Neural cell (in vitro differentiated cells): ENCODE results near the gene BLOC1S1. TPM values are rescaled to one million over a fixed set of nuclear protein-coding genes. Genes with fewer than 3 reads are reported as not detected.

Source experiments
- H2AFZ ChIP-seq: fragments of 200-600, 300-800 bp; sonication (generic), shearing (Covaris generic); 2 replicates; pipeline ENCODE4 v1.6.0; 2014; ENCODE audit warnings: low read depth, mild to moderate bottlenecking, antibody characterized with exemption, low read length, moderate library complexity
- H3F3A ChIP-seq: fragments of 200-600 bp; shearing (Covaris generic); 2 replicates; pipeline ENCODE4 v1.6.1; 2016; ENCODE audit warnings: mild to moderate bottlenecking, moderate library complexity, mixed read lengths, antibody characterized with exemption, low read length; ENCODE audit not compliant: insufficient read depth, poor library complexity, severe bottlenecking
- H3K27ac ChIP-seq: fragments of 200-600, 300-800 bp; sonication (generic), shearing (Covaris generic); 2 replicates; pipeline ENCODE4 v1.5.1; 2014; ENCODE audit warnings: mild to moderate bottlenecking, low read length, moderate library complexity
- H3K27me3 ChIP-seq: fragments of 300-800, 200-600 bp; sonication (generic), shearing (Covaris generic); 2 replicates; pipeline ENCODE4 v1.6.0; 2014; ENCODE audit warnings: mild to moderate bottlenecking, low read depth, low read length, moderate library complexity; ENCODE audit not compliant: insufficient read depth
- H3K36me3 ChIP-seq: fragments of 300-800, 200-600 bp; sonication (generic), shearing (Covaris generic); 2 replicates; pipeline ENCODE4 v1.5.1; 2014; ENCODE audit warnings: mild to moderate bottlenecking, antibody characterized with exemption, low read length, moderate library complexity; ENCODE audit not compliant: insufficient read depth
- H3K4me2 ChIP-seq: fragments of 300-800, 200-600 bp; sonication (generic), shearing (Covaris generic); 2 replicates; pipeline ENCODE4 v1.6.0; 2014; ENCODE audit warnings: mild to moderate bottlenecking, low read length
- H3K4me3 ChIP-seq: fragments of 300-800, 200-600 bp; sonication (generic), shearing (Covaris generic); 2 replicates; pipeline ENCODE4 v1.5.1; 2014; ENCODE audit warnings: mild to moderate bottlenecking, low read length, moderate library complexity
- H3K79me2 ChIP-seq: fragments of 200-600 bp; shearing (Covaris generic); replicated peaks from 2 replicates; pipeline ENCODE4 v1.6.0; 2014; ENCODE audit warnings: mild to moderate bottlenecking, low read length, moderate library complexity; ENCODE audit not compliant: insufficient read depth
- H3K9ac ChIP-seq: fragments of 300-800, 200-600 bp; sonication (generic), shearing (Covaris generic); 2 replicates; pipeline ENCODE4 v1.6.1; 2016; ENCODE audit warnings: mild to moderate bottlenecking, low read length, mixed read lengths
- H3K9me2 ChIP-seq: fragments of 200-600 bp; shearing (Covaris generic); 2 replicates; pipeline ENCODE4 v1.6.1; 2016; ENCODE audit warnings: mild to moderate bottlenecking, low read length, mixed read lengths; ENCODE audit not compliant: insufficient read depth
- H3K9me3 ChIP-seq: fragments of 200-600, 300-800 bp; sonication (generic), shearing (Covaris generic); 2 replicates; pipeline ENCODE4 v1.6.1; 2016; ENCODE audit warnings: mild to moderate bottlenecking, mixed run types, low read length, moderate library complexity, mixed read lengths
- H4K20me1 ChIP-seq: fragments of 200-600 bp; shearing (Covaris generic); 2 replicates; pipeline ENCODE4 v1.6.1; 2016; ENCODE audit warnings: mild to moderate bottlenecking, mixed run types; ENCODE audit not compliant: insufficient read depth
- EP300 ChIP-seq: fragments of 450-650 bp; conservative IDR thresholded peaks from 2 replicates; pipeline ENCODE4 v1.6.1; 2014; ENCODE audit warnings: antibody characterized with exemption, mild to moderate bottlenecking, moderate library complexity; ENCODE audit not compliant: poor library complexity, severe bottlenecking
- EZH2 ChIP-seq: fragments of 200-600, 300-800 bp; shearing (Covaris generic), sonication (generic); IDR thresholded peaks from 2 replicates; pipeline ENCODE4 v1.6.1; 2014; ENCODE audit warnings: antibody characterized with exemption, low read length, borderline replicate concordance, mild to moderate bottlenecking; ENCODE audit not compliant: insufficient read depth, poor library complexity, severe bottlenecking
- MXI1 ChIP-seq: fragments of 450-650 bp; conservative IDR thresholded peaks from 2 replicates; pipeline ENCODE4 v1.6.1; 2014; ENCODE audit warnings: antibody characterized with exemption, mild to moderate bottlenecking; ENCODE audit not compliant: poor library complexity, severe bottlenecking
- POLR2AphosphoS5 ChIP-seq: IDR thresholded peaks from 2 replicates; pipeline ENCODE4 v1.6.1; 2012
- RAD21 ChIP-seq: fragments of 450-650 bp; conservative IDR thresholded peaks from 2 replicates; pipeline ENCODE4 v1.6.1; 2014; ENCODE audit warnings: antibody characterized with exemption, mild to moderate bottlenecking, moderate library complexity
- SMC3 ChIP-seq: fragments of 450-650 bp; conservative IDR thresholded peaks from 2 replicates; pipeline ENCODE4 v1.6.1; 2014; ENCODE audit warnings: antibody characterized with exemption, mild to moderate bottlenecking, moderate library complexity; ENCODE audit not compliant: poor library complexity
- TAF1 ChIP-seq: IDR thresholded peaks from 2 replicates; pipeline ENCODE4 v1.6.1; 2012; ENCODE audit warnings: low read depth
- polyA plus RNA-seq: library from polyadenylated mRNA; depleted of rRNA; stranded (reverse); fragments of >200 nt; gene quantifications from 2 replicates; pipeline ENCODE4 v1.2.3, GENCODE V29; 2014
- TF ChIP-seq, protein P1 (sequence below): fragments of 450-650 bp; IDR thresholded peaks from 2 replicates; pipeline ENCODE4 v1.5.1; 2014; ENCODE audit warnings: antibody characterized with exemption, mild to moderate bottlenecking, moderate library complexity; ENCODE audit not compliant: poor library complexity, severe bottlenecking
- TF ChIP-seq, protein P2 (sequence below): IDR thresholded peaks from 2 replicates; pipeline ENCODE4 v1.6.1; 2012; ENCODE audit warnings: borderline replicate concordance

BLOC1S1 gene
- polyA plus RNA-seq, 1 donor from 2014 or later = 217 TPM

DNA sequence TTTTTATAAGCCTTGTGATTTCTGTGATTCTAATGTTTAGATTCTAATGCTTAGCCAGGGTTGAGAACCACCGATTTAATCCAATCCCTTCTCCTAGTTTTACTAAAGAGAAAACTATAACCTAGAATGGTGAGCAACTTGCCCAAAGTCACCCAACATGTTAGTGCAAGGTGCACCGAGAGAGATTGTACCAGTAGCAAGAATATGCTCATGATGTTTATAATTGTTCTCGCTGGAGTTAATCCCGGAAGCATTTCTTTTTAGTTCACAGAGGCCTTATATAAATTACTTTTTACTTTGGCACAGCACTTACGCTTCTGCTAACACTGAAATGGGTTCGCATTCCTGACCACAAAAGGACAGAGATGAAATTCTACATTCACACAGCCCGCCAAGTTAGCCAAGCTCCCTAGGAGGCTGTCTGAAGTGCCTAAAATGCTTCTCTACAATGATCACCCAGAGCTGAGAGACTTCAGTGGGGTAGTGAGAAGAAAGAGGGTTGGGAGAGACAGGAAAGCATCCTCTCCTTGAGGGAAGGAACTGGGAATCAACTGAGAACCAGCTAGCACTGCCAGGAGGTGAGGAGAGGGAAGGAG, 579 bp upstream of the BLOC1S1 start:
- peak overlapping the region; percentile 80 for H3K4me3 ChIP-seq
- no peaks in the 10 kb centered on the region for H3K9me2 ChIP-seq
- H3K4me2 ChIP-seq = peak overlapping the region; percentile 74
- no peaks in the 10 kb centered on the region for H3F3A ChIP-seq
- peak overlapping the region; percentile 83 for H3K9ac ChIP-seq
- H3K27ac ChIP-seq = peak overlapping the region; percentile 70
- H3K27me3 ChIP-seq = no peaks in the 10 kb centered on the region
- no peaks in the 10 kb centered on the region for H3K36me3 ChIP-seq
- H3K79me2 ChIP-seq = peaks cover 7% of the 10 kb centered on the region
- H4K20me1 ChIP-seq = no peaks in the 10 kb centered on the region
- H3K9me3 ChIP-seq = no peaks in the 10 kb centered on the region
- TF ChIP-seq SMC3 = no peak
- no peak for TF ChIP-seq POLR2AphosphoS5
- TF ChIP-seq MXI1 = no peak
- peak overlapping the region; percentile 96 for H2AFZ ChIP-seq

DNA sequence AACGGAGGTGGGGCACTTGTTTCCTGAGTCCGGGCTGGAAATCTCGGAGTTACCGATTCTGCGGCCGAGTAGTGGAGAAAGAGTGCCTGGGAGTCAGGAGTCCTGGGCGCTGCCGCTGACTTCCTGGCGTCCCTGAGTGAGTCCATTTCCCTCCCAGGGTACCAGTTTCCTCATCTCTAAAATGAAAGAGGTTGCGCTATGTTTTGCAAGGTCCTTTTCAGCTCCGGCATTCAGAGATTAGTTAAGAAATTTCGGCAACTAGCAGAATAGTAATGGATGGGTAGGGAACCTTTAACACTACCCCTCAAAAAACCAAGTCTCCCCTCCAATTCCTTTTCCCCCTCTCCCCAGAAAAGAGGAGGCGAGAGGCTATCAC, 724 bp downstream of the BLOC1S1 start:
- Histone ChIP-seq H3K9me3 (no peaks in the 10 kb centered on the region), H3K9me2 (no peaks in the 10 kb centered on the region), H3K4me3 (peak overlapping the region; percentile 80), H3K36me3 (no peaks in the 10 kb centered on the region), H4K20me1 (no peaks in the 10 kb centered on the region), H3K4me2 (peak overlapping the region; percentile 65), H3K27me3 (no peaks in the 10 kb centered on the region), H3F3A (no peaks in the 10 kb centered on the region), H2AFZ (peak overlapping the region; percentile 96), H3K79me2 (peaks cover 7% of the 10 kb centered on the region), H3K9ac (peak overlapping the region; percentile 83), H3K27ac (no peak overlapping the region)
- TF ChIP-seq RAD21 (no peak), TAF1 (no peak), POLR2AphosphoS5 (no peak), SMC3 (no peak), EP300 (no peak), MXI1 (no peak), EZH2 (no peak)
- TF ChIP-seq, protein P1, sequence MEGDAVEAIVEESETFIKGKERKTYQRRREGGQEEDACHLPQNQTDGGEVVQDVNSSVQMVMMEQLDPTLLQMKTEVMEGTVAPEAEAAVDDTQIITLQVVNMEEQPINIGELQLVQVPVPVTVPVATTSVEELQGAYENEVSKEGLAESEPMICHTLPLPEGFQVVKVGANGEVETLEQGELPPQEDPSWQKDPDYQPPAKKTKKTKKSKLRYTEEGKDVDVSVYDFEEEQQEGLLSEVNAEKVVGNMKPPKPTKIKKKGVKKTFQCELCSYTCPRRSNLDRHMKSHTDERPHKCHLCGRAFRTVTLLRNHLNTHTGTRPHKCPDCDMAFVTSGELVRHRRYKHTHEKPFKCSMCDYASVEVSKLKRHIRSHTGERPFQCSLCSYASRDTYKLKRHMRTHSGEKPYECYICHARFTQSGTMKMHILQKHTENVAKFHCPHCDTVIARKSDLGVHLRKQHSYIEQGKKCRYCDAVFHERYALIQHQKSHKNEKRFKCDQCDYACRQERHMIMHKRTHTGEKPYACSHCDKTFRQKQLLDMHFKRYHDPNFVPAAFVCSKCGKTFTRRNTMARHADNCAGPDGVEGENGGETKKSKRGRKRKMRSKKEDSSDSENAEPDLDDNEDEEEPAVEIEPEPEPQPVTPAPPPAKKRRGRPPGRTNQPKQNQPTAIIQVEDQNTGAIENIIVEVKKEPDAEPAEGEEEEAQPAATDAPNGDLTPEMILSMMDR = no peak
- TF ChIP-seq, protein P2, sequence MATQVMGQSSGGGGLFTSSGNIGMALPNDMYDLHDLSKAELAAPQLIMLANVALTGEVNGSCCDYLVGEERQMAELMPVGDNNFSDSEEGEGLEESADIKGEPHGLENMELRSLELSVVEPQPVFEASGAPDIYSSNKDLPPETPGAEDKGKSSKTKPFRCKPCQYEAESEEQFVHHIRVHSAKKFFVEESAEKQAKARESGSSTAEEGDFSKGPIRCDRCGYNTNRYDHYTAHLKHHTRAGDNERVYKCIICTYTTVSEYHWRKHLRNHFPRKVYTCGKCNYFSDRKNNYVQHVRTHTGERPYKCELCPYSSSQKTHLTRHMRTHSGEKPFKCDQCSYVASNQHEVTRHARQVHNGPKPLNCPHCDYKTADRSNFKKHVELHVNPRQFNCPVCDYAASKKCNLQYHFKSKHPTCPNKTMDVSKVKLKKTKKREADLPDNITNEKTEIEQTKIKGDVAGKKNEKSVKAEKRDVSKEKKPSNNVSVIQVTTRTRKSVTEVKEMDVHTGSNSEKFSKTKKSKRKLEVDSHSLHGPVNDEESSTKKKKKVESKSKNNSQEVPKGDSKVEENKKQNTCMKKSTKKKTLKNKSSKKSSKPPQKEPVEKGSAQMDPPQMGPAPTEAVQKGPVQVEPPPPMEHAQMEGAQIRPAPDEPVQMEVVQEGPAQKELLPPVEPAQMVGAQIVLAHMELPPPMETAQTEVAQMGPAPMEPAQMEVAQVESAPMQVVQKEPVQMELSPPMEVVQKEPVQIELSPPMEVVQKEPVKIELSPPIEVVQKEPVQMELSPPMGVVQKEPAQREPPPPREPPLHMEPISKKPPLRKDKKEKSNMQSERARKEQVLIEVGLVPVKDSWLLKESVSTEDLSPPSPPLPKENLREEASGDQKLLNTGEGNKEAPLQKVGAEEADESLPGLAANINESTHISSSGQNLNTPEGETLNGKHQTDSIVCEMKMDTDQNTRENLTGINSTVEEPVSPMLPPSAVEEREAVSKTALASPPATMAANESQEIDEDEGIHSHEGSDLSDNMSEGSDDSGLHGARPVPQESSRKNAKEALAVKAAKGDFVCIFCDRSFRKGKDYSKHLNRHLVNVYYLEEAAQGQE = no peak
